ENCODE results near the gene FBXO28. TPM values are rescaled to one million over a fixed set of nuclear protein-coding genes. Genes with fewer than 3 reads are reported as not detected.

Gene FBXO28
- polyA plus RNA-seq, 2 donors: 11.9 to 13.2 TPM

DNA sequence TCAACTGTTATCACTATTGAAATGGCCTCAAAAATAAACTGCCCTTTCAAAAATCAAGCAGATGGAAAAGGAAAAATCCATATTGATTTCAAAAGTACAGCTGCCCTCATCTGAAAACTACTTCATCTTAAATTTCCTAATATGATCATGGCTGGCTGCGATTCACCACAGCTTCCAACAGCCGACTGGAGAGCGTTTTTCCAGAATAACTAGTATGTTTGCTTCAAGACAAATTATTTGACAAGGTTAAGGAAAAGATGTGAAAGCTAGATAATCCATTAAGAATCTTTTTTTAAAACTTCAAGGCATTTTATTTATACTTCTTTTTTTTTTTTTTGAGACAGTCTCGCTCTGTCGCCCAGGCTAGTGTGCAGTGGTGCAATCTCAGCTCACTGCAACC is 65.0 kb downstream of the FBXO28 start:
- WGBS, 2 donors: 52 to 71% methylated on average over 5 of the region's 5 CpGs
- Histone ChIP-seq H3K27me3 (ENCODE audit: control insufficient read depth in 1 of 2, insufficient read depth in 2 of 2, low read length in 2 of 2) (no peaks in the 10 kb centered on the region), H3K27ac (ENCODE audit: low read depth in 2 of 2, low read length in 1 of 2) (no peak overlapping the region), H3K4me1 (ENCODE audit: control insufficient read depth in 2 of 2, insufficient read depth in 2 of 2, low read length in 1 of 2) (no peaks in the 10 kb centered on the region), H3K9me3 (ENCODE audit: control insufficient read depth in 2 of 2, insufficient read depth in 1 of 2, low read depth in 1 of 2, low read length in 1 of 2) (no peaks in the 10 kb centered on the region), H3K36me3 (ENCODE audit: control insufficient read depth in 2 of 2, insufficient read depth in 2 of 2, low read length in 1 of 2) (no peaks in the 10 kb centered on the region), H3K4me3 (ENCODE audit: low read depth in 1 of 2, low read length in 2 of 2) (no peak overlapping the region)

DNA sequence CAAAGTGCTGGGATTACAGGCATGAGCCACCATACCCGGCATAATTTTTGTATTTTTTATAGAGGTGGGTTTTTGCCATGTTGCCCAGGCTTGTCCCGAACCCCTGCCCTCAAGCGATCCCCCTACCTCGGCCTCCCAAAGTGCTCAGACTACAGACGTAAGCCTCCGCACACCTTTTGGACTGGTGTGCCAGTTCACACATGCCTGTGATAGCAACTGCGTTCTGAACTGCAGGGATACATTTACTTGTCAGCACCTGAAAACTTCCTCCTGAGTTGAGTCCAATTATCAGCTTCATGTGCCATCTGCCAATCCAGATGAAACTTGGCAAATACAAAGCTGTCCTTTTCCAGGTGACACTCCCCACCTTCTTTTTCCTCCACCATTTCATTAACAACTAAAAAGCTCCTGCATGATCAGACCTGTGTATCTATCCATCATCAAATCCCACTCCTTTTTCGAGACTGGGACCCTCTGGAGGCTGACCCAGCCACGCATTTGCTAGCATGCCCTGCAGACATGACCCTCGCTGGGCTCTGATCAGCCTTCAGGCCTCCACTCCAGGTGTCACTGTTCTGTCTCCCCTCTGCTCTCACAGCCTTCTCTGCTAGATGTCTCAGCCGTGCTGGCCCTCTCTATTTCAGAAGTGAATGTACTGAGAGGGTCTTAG is 67.0 kb downstream of the FBXO28 start:
- peak overlapping the region; percentile 47 to 66 for H3K27ac ChIP-seq (ENCODE audit: low read depth in 2 of 2, low read length in 1 of 2)
- no peaks in the 10 kb centered on the region for H3K36me3 ChIP-seq (ENCODE audit: control insufficient read depth in 2 of 2, insufficient read depth in 2 of 2, low read length in 1 of 2)
- H3K27me3 ChIP-seq (ENCODE audit: control insufficient read depth in 1 of 2, insufficient read depth in 2 of 2, low read length in 2 of 2): no peaks in the 10 kb centered on the region
- WGBS, 2 donors: 60 to 71% methylated on average over 11 of the region's 11 CpGs
- H3K9me3 ChIP-seq (ENCODE audit: control insufficient read depth in 2 of 2, insufficient read depth in 1 of 2, low read depth in 1 of 2, low read length in 1 of 2): no peaks in the 10 kb centered on the region
- H3K4me1 ChIP-seq (ENCODE audit: control insufficient read depth in 2 of 2, insufficient read depth in 2 of 2, low read length in 1 of 2): peaks cover 0 to 2% of the 10 kb centered on the region in 2 donors
- no peak overlapping the region for H3K4me3 ChIP-seq (ENCODE audit: low read depth in 1 of 2, low read length in 2 of 2)

DNA sequence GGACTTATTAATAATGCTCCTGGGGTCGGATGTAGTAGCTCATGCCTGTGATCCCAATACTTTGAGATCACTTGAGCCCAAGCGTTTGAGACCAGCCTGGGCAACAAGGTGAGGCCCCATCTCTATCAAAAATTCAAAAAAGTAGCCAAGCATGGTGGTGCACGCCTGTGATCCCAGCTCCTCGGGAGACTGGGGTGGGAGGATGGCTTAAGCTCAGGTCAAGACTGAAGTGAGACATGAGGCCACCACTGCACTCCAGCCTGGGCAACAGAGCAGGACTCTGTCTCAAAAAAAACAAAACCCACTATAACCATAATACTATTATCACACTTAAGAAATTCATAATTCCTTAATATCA is 67.5 kb downstream of the FBXO28 start:
- Histone ChIP-seq H3K27ac (ENCODE audit: low read depth in 2 of 2, low read length in 1 of 2) (peak overlapping the region; percentile 44 to 52), H3K27me3 (ENCODE audit: control insufficient read depth in 1 of 2, insufficient read depth in 2 of 2, low read length in 2 of 2) (no peaks in the 10 kb centered on the region), H3K36me3 (ENCODE audit: control insufficient read depth in 2 of 2, insufficient read depth in 2 of 2, low read length in 1 of 2) (no peaks in the 10 kb centered on the region), H3K4me1 (ENCODE audit: control insufficient read depth in 2 of 2, insufficient read depth in 2 of 2, low read length in 1 of 2) (peaks cover 0 to 2% of the 10 kb centered on the region in 2 donors), H3K4me3 (ENCODE audit: low read depth in 1 of 2, low read length in 2 of 2) (no peak overlapping the region), H3K9me3 (ENCODE audit: control insufficient read depth in 2 of 2, insufficient read depth in 1 of 2, low read depth in 1 of 2, low read length in 1 of 2) (no peaks in the 10 kb centered on the region)
- WGBS, 2 donors: 60 to 78% methylated on average over 4 of the region's 4 CpGs

DNA sequence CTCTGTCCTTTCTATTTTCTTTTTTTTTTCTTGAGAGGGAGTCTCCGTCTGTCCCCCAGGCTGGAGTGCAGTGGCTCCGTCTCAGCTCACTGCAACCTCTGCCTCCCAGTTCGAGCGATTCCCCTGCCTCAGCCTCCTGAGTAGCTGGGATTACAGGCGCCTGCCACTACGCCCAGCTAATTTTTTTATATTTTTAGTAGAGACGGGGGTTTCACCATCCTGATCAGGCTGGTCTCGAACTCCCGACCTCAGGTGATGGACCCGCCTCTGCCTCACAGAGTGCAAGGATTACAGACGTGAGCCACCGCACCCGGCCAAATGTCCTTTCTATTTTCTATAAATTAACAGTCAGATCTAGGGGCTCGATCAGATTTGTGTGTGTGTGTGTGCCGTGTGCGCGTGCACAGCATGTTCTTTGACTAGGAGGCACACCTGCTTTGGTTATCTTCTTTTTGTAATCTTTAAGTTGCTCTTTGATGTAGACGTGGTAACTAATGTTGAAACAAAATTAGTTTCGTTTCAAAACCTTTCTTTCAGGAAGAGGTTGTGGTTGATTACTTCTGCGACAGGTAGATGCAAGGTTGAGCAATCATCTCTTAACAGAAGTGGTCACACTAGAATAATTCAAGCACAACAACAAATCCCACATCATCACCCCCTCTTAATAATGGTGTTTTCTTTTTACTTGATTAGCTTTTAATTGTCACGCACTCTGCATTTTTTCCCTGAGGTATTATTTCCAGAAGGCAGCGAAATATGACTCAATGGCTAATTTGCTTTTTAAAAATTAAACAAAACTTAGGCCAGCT is 68.3 kb downstream of the FBXO28 start:
- Histone ChIP-seq H3K4me1 (ENCODE audit: control insufficient read depth in 2 of 2, insufficient read depth in 2 of 2, low read length in 1 of 2) (peaks cover 0 to 2% of the 10 kb centered on the region in 2 donors), H3K9me3 (ENCODE audit: control insufficient read depth in 2 of 2, insufficient read depth in 1 of 2, low read depth in 1 of 2, low read length in 1 of 2) (no peaks in the 10 kb centered on the region), H3K36me3 (ENCODE audit: control insufficient read depth in 2 of 2, insufficient read depth in 2 of 2, low read length in 1 of 2) (no peaks in the 10 kb centered on the region), H3K4me3 (ENCODE audit: low read depth in 1 of 2, low read length in 2 of 2) (peak overlapping the region; percentile 63 to 89), H3K27ac (ENCODE audit: low read depth in 2 of 2, low read length in 1 of 2) (peak overlapping the region; percentile 88 to 93), H3K27me3 (ENCODE audit: control insufficient read depth in 1 of 2, insufficient read depth in 2 of 2, low read length in 2 of 2) (no peaks in the 10 kb centered on the region)
- 35 to 39% methylated on average over 22 of the region's 22 CpGs for WGBS, 2 donors

DNA sequence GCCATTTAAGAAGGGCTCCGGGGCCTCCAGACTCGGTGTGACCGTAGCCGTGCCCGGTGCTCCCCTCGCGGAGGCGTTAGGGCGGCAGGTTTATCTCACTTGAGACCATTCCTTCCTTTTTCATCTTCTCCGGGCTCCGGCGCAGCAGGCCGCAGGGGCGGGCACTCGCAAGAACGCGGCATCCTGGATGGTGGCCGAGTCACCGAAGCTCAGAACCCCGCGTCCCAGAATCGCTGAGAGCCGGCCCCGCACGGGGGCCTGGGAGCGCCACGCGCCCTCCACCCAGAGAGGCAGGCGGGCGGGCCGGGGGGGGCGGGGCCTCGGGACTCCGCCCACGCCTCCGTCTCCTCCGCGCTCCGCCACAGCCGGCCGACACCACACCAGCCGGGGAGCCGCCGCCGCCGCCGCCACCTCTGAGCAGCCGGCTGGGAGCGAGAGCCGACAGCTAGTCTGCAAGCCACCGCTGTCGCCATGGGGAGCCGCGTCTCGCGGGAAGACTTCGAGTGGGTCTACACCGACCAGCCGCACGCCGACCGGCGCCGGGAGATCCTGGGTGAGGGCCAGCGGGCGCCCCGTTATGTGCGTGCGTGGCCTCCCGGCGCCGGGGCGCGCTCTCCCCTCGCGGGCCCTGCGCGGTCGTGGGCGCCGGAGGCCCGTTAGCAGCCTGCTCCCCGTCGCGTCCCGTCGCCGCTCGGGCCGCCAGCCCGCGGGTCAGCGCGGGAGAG is 69.1 kb downstream of the FBXO28 start, which contains the start of gene DEGS1:
Gene DEGS1 (plus strand): TSS at position 375 of the 725 bp plus-strand sequence. CDS start 97 bp downstream, at position 472.
- Histone ChIP-seq H3K36me3 (ENCODE audit: control insufficient read depth in 2 of 2, insufficient read depth in 2 of 2, low read length in 1 of 2) (no peaks in the 10 kb centered on the region), H3K9me3 (ENCODE audit: control insufficient read depth in 2 of 2, insufficient read depth in 1 of 2, low read depth in 1 of 2, low read length in 1 of 2) (no peaks in the 10 kb centered on the region), H3K4me3 (ENCODE audit: low read depth in 1 of 2, low read length in 2 of 2) (peak within 1 kb of the TSS; percentile 63 to 89), H3K27ac (ENCODE audit: low read depth in 2 of 2, low read length in 1 of 2) (peak within 1 kb of the TSS; percentile 88 to 93), H3K27me3 (ENCODE audit: control insufficient read depth in 1 of 2, insufficient read depth in 2 of 2, low read length in 2 of 2) (no peaks in the 10 kb centered on the region), H3K4me1 (ENCODE audit: control insufficient read depth in 2 of 2, insufficient read depth in 2 of 2, low read length in 1 of 2) (peaks cover 0 to 2% of the 10 kb centered on the region in 2 donors)
- 0% methylated on average over 53 to 94 of the region's 94 CpGs for WGBS, 2 donors

DNA sequence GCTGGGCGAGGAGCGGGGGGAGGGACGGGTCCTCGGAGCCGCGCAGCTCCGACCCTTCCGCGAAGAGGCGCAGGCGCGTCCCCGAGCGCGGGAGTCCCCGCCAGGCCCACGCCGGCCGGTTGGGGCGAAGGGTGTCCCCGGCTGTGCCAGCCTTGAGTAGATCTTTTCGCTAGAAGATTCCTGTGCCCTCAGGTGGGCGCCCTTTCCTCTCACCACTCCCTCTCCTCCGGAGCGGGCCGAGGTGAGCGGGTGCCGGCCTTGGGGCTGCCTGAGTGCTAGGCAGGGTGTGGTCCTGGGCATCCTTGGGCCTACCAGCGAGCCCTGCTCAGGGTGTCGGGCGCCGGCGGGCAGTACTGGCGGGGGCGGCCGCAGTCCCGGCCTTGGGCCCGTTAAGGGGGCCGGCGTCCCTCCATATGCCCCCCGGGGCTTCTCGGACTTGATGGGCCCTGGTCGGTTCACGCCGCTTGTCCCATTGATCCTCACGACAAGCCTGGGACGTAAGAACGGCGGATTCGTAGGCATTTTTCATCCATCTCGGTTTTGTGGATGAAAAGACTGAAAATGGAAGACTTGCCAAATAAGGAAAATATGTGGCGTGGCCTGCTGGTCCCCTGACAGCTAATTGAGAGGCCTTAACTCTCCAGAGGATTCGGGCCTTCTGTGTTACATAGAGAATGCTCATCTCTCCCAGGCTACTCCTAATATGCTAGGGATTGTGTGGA is 69.8 kb downstream of the FBXO28 start:
- no peaks in the 10 kb centered on the region for H3K27me3 ChIP-seq (ENCODE audit: control insufficient read depth in 1 of 2, insufficient read depth in 2 of 2, low read length in 2 of 2)
- peak overlapping the region; percentile 63 to 89 for H3K4me3 ChIP-seq (ENCODE audit: low read depth in 1 of 2, low read length in 2 of 2)
- peaks cover 0 to 2% of the 10 kb centered on the region in 2 donors for H3K4me1 ChIP-seq (ENCODE audit: control insufficient read depth in 2 of 2, insufficient read depth in 2 of 2, low read length in 1 of 2)
- peak overlapping the region; percentile 88 to 93 for H3K27ac ChIP-seq (ENCODE audit: low read depth in 2 of 2, low read length in 1 of 2)
- H3K9me3 ChIP-seq (ENCODE audit: control insufficient read depth in 2 of 2, insufficient read depth in 1 of 2, low read depth in 1 of 2, low read length in 1 of 2): no peaks in the 10 kb centered on the region
- WGBS, 2 donors: 1% methylated on average over 50 to 53 of the region's 53 CpGs
- no peaks in the 10 kb centered on the region for H3K36me3 ChIP-seq (ENCODE audit: control insufficient read depth in 2 of 2, insufficient read depth in 2 of 2, low read length in 1 of 2)

DNA sequence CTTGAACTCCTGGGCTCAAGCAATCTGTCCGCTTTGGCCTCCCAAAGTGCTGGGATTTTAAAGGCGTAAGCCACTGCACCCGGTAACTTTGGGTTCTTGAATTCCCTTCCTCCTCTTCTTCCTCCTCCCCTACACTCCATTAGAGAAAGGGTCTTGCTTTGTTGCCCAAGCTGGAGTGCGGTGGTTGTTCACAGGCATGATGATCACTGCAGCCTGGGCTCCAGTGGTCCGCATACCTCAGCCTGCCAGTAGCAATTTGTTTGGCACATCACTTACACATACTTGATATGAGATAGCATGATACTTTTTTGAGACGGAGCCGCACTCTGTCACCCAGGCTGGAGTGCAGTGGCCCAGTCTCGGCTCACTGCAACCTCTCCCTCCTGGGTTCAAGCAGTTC is 71.3 kb downstream of the FBXO28 start:
- 79 to 86% methylated on average over 8 of the region's 8 CpGs for WGBS, 2 donors
- H3K9me3 ChIP-seq (ENCODE audit: control insufficient read depth in 2 of 2, insufficient read depth in 1 of 2, low read depth in 1 of 2, low read length in 1 of 2): no peaks in the 10 kb centered on the region
- no peak overlapping the region for H3K27ac ChIP-seq (ENCODE audit: low read depth in 2 of 2, low read length in 1 of 2)
- no peaks in the 10 kb centered on the region for H3K27me3 ChIP-seq (ENCODE audit: control insufficient read depth in 1 of 2, insufficient read depth in 2 of 2, low read length in 2 of 2)
- H3K36me3 ChIP-seq (ENCODE audit: control insufficient read depth in 2 of 2, insufficient read depth in 2 of 2, low read length in 1 of 2): no peaks in the 10 kb centered on the region
- H3K4me1 ChIP-seq (ENCODE audit: control insufficient read depth in 2 of 2, insufficient read depth in 2 of 2, low read length in 1 of 2): peaks cover 0 to 2% of the 10 kb centered on the region in 2 donors
- H3K4me3 ChIP-seq (ENCODE audit: low read depth in 1 of 2, low read length in 2 of 2): no peak overlapping the region

DNA sequence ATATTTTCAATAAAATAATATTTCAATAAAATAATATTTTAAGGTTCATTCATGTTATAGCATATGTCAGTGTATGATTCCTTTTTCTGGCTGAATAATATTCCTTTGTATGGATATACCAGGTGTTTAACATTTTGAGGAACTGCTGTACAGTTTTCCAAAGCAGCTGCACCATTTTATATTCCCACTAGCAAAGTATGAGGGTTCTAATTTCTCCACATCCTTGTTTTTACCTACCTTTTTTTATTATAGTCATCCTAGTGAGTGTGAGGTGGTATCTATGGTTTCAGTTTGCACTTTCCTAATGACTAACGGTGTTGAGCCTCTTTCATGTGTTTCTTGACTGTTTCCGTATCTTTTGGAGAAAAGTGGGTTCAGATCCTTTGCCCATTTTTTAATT is 74.4 kb downstream of the FBXO28 start:
- no peak overlapping the region for H3K4me3 ChIP-seq (ENCODE audit: low read depth in 1 of 2, low read length in 2 of 2)
- whole genome bisulfite sequencing, 2 donors: 85 to 88% methylated on average over 2 of the region's 2 CpGs
- H3K36me3 ChIP-seq (ENCODE audit: control insufficient read depth in 2 of 2, insufficient read depth in 2 of 2, low read length in 1 of 2): no peaks in the 10 kb centered on the region
- H3K27ac ChIP-seq (ENCODE audit: low read depth in 2 of 2, low read length in 1 of 2): no peak overlapping the region
- H3K9me3 ChIP-seq (ENCODE audit: control insufficient read depth in 2 of 2, insufficient read depth in 1 of 2, low read depth in 1 of 2, low read length in 1 of 2): no peaks in the 10 kb centered on the region
- H3K4me1 ChIP-seq (ENCODE audit: control insufficient read depth in 2 of 2, insufficient read depth in 2 of 2, low read length in 1 of 2): peaks cover 0 to 2% of the 10 kb centered on the region in 2 donors
- no peaks in the 10 kb centered on the region for H3K27me3 ChIP-seq (ENCODE audit: control insufficient read depth in 1 of 2, insufficient read depth in 2 of 2, low read length in 2 of 2)

DNA sequence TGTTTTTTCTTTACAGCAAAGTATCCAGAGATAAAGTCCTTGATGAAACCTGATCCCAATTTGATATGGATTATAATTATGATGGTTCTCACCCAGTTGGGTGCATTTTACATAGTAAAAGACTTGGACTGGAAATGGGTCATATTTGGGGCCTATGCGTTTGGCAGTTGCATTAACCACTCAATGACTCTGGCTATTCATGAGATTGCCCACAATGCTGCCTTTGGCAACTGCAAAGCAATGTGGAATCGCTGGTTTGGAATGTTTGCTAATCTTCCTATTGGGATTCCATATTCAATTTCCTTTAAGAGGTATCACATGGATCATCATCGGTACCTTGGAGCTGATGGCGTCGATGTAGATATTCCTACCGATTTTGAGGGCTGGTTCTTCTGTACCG is 75.7 kb downstream of the FBXO28 start:
- Histone ChIP-seq H3K27ac (ENCODE audit: low read depth in 2 of 2, low read length in 1 of 2) (no peak overlapping the region), H3K36me3 (ENCODE audit: control insufficient read depth in 2 of 2, insufficient read depth in 2 of 2, low read length in 1 of 2) (no peaks in the 10 kb centered on the region), H3K4me1 (ENCODE audit: control insufficient read depth in 2 of 2, insufficient read depth in 2 of 2, low read length in 1 of 2) (peaks cover 0 to 2% of the 10 kb centered on the region in 2 donors), H3K9me3 (ENCODE audit: control insufficient read depth in 2 of 2, insufficient read depth in 1 of 2, low read depth in 1 of 2, low read length in 1 of 2) (no peaks in the 10 kb centered on the region), H3K4me3 (ENCODE audit: low read depth in 1 of 2, low read length in 2 of 2) (no peak overlapping the region), H3K27me3 (ENCODE audit: control insufficient read depth in 1 of 2, insufficient read depth in 2 of 2, low read length in 2 of 2) (no peaks in the 10 kb centered on the region)
- 88 to 89% methylated on average over 7 of the region's 7 CpGs for WGBS, 2 donors
